ENCODE data around the gene PUM1. TPM values are rescaled to one million over a fixed set of nuclear protein-coding genes. Genes with fewer than 3 reads are reported as not detected.

Gene PUM1
- total and polyA plus RNA-seq, 4 donors, result 18.1 to 49.2 (median 30.2) TPM

DNA sequence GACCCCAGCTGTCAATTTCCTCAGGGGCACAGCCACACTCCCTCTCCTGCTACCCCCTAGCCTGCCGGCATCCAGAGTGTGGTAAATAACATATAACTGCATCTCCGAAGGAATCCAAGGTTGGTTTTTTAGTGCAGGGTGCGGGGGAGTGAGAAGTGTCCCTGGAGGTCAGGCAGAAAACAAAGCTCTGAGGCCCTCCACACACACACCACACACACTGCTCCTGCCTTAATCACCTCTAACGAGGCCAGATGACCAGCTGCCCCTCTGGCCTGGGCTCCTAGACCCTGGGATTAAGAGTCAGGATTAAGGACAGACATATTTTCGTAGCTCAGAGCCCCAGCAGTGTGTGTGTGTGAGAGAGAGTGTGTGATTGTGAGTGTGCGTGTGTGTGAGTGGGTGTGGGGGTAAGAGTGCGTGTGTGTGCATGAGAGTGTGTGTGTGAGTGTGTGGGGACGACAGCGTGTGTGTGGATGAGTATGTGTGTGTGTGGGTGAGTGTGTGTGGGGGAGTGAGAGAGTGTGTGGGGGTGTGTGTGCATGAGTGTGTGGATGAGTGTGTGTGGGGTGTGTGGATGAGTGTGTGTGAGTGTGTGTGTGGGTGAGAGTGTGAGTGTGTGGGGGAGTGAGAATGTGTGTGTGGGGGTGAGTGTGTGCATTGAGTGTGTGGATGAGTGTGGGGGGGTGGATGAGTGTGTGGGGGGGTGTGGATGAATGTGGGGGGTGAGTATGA is 171.6 kb downstream of the PUM1 start:
- Histone ChIP-seq H3K4me3 (ENCODE audit: low read depth in 1 of 3, low read length in 3 of 3) (no peak overlapping the region), H3K9me3 (ENCODE audit: control insufficient read depth in 4 of 4, low read length in 3 of 4) (no peaks in the 10 kb centered on the region), H3K27ac (ENCODE audit: low read depth in 1 of 2, low read length in 2 of 2) (no peak overlapping the region), H3K27me3 (ENCODE audit: control insufficient read depth in 4 of 4, insufficient read depth in 4 of 4, low read length in 3 of 4) (no peaks in the 10 kb centered on the region), H3K9ac (ENCODE audit: low read depth in 1 of 2, low read length in 2 of 2) (no peak overlapping the region), H3K36me3 (ENCODE audit: control insufficient read depth in 4 of 4, insufficient read depth in 3 of 4, low read depth in 1 of 4, low read length in 3 of 4) (no peaks in the 10 kb centered on the region), H3K4me1 (ENCODE audit: control insufficient read depth in 4 of 4, insufficient read depth in 4 of 4, low read length in 3 of 4) (peaks cover 0 to 5% (median 4%) of the 10 kb centered on the region in 4 donors)
- 86% methylated on average over 9 of the region's 9 CpGs for WGBS
- no peak for DNase-seq (ENCODE audit: low spot score)
- TF ChIP-seq EGR1 (IDR thresholded peaks at IDR 0.05; ENCODE audit: low read depth in 2 of 2) (no peak), FOXA2 (IDR thresholded peaks at IDR 0.05) (no peak), MAX (IDR thresholded peaks at IDR 0.05) (no peak), REST (IDR thresholded peaks at IDR 0.05) (no peak), ATF3 (IDR thresholded peaks at IDR 0.05) (no peak), HNF4G (IDR thresholded peaks at IDR 0.05) (no peak), JUND (IDR thresholded peaks at IDR 0.05) (no peak), FOXA1 (IDR thresholded peaks at IDR 0.05) (no peak), HNF4A (conservative IDR thresholded peaks at IDR 0.05) (no peak), NR2F2 (IDR thresholded peaks at IDR 0.05) (no peak), SP1 (IDR thresholded peaks at IDR 0.05) (no peak), GABPA (IDR thresholded peaks at IDR 0.05 in 1 of 2, conservative IDR thresholded peaks at IDR 0.05 in 1 of 2) (no peak)

DNA sequence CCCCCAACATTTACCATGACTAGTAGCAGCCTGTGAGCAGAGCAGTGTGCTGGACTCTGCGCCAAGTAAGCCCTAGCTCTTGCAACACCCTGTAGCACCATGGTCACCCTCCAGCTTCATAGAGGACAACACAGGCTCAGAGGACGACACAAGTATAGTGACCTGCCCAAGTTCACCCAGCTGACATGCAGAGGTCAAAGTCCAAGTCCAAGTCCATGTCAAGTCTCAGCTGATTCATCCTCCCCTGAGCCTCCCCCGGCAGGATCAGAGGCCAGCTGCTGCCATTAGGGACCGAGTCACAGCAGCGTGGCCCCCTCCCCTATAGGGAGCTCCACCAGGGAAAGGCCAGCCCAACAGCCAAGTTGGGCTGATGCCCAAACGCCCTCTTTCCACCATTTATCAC is 172.8 kb downstream of the PUM1 start:
- Histone ChIP-seq H3K36me3 (ENCODE audit: control insufficient read depth in 4 of 4, insufficient read depth in 3 of 4, low read depth in 1 of 4, low read length in 3 of 4) (no peaks in the 10 kb centered on the region), H3K4me3 (ENCODE audit: low read depth in 1 of 3, low read length in 3 of 3) (no peak overlapping the region), H3K27ac (ENCODE audit: low read depth in 1 of 2, low read length in 2 of 2) (no peak overlapping the region), H3K9me3 (ENCODE audit: control insufficient read depth in 4 of 4, low read length in 3 of 4) (no peaks in the 10 kb centered on the region), H3K4me1 (ENCODE audit: control insufficient read depth in 4 of 4, insufficient read depth in 4 of 4, low read length in 3 of 4) (peaks cover 0 to 5% (median 4%) of the 10 kb centered on the region in 4 donors), H3K27me3 (ENCODE audit: control insufficient read depth in 4 of 4, insufficient read depth in 4 of 4, low read length in 3 of 4) (no peaks in the 10 kb centered on the region), H3K9ac (ENCODE audit: low read depth in 1 of 2, low read length in 2 of 2) (no peak overlapping the region)
- no peak for DNase-seq (ENCODE audit: low spot score)
- WGBS, result 67% methylated on average over 6 of the region's 6 CpGs
- TF ChIP-seq YY1 (IDR thresholded peaks at IDR 0.05) (no peak), GABPA (IDR thresholded peaks at IDR 0.05 in 1 of 2, conservative IDR thresholded peaks at IDR 0.05 in 1 of 2) (no peak), ZBTB33 (IDR thresholded peaks at IDR 0.05) (no peak), MAX (IDR thresholded peaks at IDR 0.05) (no peak), FOXA1 (IDR thresholded peaks at IDR 0.05) (no peak), RAD21 (IDR thresholded peaks at IDR 0.05) (no peak), SP1 (IDR thresholded peaks at IDR 0.05) (no peak), NR2F2 (IDR thresholded peaks at IDR 0.05) (peak; percentile 44), EGR1 (IDR thresholded peaks at IDR 0.05; ENCODE audit: low read depth in 2 of 2) (no peak), JUND (IDR thresholded peaks at IDR 0.05) (no peak), HNF4A (conservative IDR thresholded peaks at IDR 0.05) (peak; percentile 64 to 70), REST (IDR thresholded peaks at IDR 0.05) (no peak), FOXA2 (IDR thresholded peaks at IDR 0.05) (no peak), HNF4G (IDR thresholded peaks at IDR 0.05) (peak; percentile 17), RXRA (IDR thresholded peaks at IDR 0.05) (peak in 1 of 2 donors; percentile 36)
- TF ChIP-seq, protein P1, sequence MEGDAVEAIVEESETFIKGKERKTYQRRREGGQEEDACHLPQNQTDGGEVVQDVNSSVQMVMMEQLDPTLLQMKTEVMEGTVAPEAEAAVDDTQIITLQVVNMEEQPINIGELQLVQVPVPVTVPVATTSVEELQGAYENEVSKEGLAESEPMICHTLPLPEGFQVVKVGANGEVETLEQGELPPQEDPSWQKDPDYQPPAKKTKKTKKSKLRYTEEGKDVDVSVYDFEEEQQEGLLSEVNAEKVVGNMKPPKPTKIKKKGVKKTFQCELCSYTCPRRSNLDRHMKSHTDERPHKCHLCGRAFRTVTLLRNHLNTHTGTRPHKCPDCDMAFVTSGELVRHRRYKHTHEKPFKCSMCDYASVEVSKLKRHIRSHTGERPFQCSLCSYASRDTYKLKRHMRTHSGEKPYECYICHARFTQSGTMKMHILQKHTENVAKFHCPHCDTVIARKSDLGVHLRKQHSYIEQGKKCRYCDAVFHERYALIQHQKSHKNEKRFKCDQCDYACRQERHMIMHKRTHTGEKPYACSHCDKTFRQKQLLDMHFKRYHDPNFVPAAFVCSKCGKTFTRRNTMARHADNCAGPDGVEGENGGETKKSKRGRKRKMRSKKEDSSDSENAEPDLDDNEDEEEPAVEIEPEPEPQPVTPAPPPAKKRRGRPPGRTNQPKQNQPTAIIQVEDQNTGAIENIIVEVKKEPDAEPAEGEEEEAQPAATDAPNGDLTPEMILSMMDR (IDR thresholded peaks at IDR 0.05; ENCODE audit: low read depth, low read length, missing input control), result no peak
